Measurements from ENCODE around the gene TCEAL9.
A peak's percentile ranks its signal among the peaks of the same experiment; 100 is the strongest.

Gene TCEAL9

GRCh38 chrX:103330681-103331288 is 25.5 kb upstream of the TCEAL9 start:
- ChIA-PET POLR2A (no interaction called here), CTCF (no interaction called here)
- DNase-seq (ENCODE audit: extremely low spot score): no peak
- TF ChIP-seq CTCF (IDR thresholded peaks at IDR 0.05; ENCODE audit: control extremely low read depth, extremely low read depth, low read depth, missing control alignments): no peak

GRCh38 chrX:103338663-103339062 is 17.6 kb upstream of the TCEAL9 start:
- ChIA-PET CTCF (interaction anchor here (1.3 to 1.6 kb wide), 2 partner anchors 12 to 126 kb away, joined by 4 to 5 read pairs; no protein-coding TSS in a partner anchor), POLR2A (no interaction called here)
- no peak for DNase-seq (ENCODE audit: extremely low spot score)
- TF ChIP-seq CTCF (IDR thresholded peaks at IDR 0.05; ENCODE audit: control extremely low read depth, extremely low read depth, low read depth, missing control alignments): no peak

GRCh38 chrX:103343105-103343504 is 13.2 kb upstream of the TCEAL9 start:
- DNase-seq (ENCODE audit: extremely low spot score): peak; percentile 20
- TF ChIP-seq CTCF (IDR thresholded peaks at IDR 0.05; ENCODE audit: control extremely low read depth, extremely low read depth, low read depth, missing control alignments): peak; percentile 41
- POLR2A ChIA-PET: no interaction called here
- CTCF ChIA-PET: interaction anchor here (1.0 to 1.4 kb wide), 3 partner anchors 13 to 121 kb away, joined by 3 to 14 read pairs (median 4); no protein-coding TSS in a partner anchor

GRCh38 chrX:103344606-103345005 is 11.7 kb upstream of the TCEAL9 start:
- ChIA-PET POLR2A (no interaction called here), CTCF (no interaction called here)
- no peak for TF ChIP-seq CTCF (IDR thresholded peaks at IDR 0.05; ENCODE audit: control extremely low read depth, extremely low read depth, low read depth, missing control alignments)
- no peak for DNase-seq (ENCODE audit: extremely low spot score)

GRCh38 chrX:103347682-103348397 is 8.5 kb upstream of the TCEAL9 start:
- no peak for TF ChIP-seq CTCF (IDR thresholded peaks at IDR 0.05; ENCODE audit: control extremely low read depth, extremely low read depth, low read depth, missing control alignments)
- no peak for DNase-seq (ENCODE audit: extremely low spot score)
- ChIA-PET POLR2A (no interaction called here), CTCF (no interaction called here)

GRCh38 chrX:103356858-103357257 is 552 bp downstream of the TCEAL9 start:
- no peak for TF ChIP-seq CTCF (IDR thresholded peaks at IDR 0.05; ENCODE audit: control extremely low read depth, extremely low read depth, low read depth, missing control alignments)
- ChIA-PET POLR2A (interaction anchor here (0.7 kb wide), 1 partner anchor 473 kb away, joined by 3 read pairs; no protein-coding TSS in a partner anchor), CTCF (interaction anchor here (1.4 kb wide), 1 partner anchor 107 kb away, joined by 3 read pairs; no protein-coding TSS in a partner anchor)
- DNase-seq (ENCODE audit: extremely low spot score): no peak

All from GM10248 (cell line).